ENCODE measurements around the gene ATOH8. TPM values are rescaled to one million over a fixed set of nuclear protein-coding genes. Genes with fewer than 3 reads are reported as not detected.

The ATOH8 gene
- total and polyA plus RNA-seq, 8 donors: 1.7 to 13.9 (median 3.5) TPM

GRCh38 chr2:85743304-85743978 is 10.3 kb upstream of the ATOH8 start:
- H3K27me3 ChIP-seq: no peaks in the 10 kb centered on the region
- H3K4me3 ChIP-seq: no peak overlapping the region
- ATAC-seq (peak; percentile 4 to 45 (median 22)), DNase-seq (peak in 3 of 6 donors; percentile 38 to 51 (median 44)), FAIRE-seq (no peak)
- intact Hi-C loops (cut with DNase I): no loop called here
- peak overlapping the region in 3 of 4 donors; percentile 45 to 68 (median 63) for H3K27ac ChIP-seq
- peaks cover 19 to 36% (median 20%) of the 10 kb centered on the region in 3 donors for H3K4me1 ChIP-seq
- WGBS, 2 donors: 37 to 41% methylated on average over 10 of the region's 10 CpGs
- H3K36me3 ChIP-seq: no peaks in the 10 kb centered on the region
- no peak for TF ChIP-seq CTCF (IDR thresholded peaks at IDR 0.05)
- no peaks in the 10 kb centered on the region for H3K9me3 ChIP-seq

GRCh38 chr2:85744055-85744454 is 9.7 kb upstream of the ATOH8 start:
- ATAC-seq: no peak
- H3K36me3 ChIP-seq: no peaks in the 10 kb centered on the region
- no peaks in the 10 kb centered on the region for H3K27me3 ChIP-seq
- intact Hi-C loops (cut with DNase I): no loop called here
- H3K27ac ChIP-seq: peak overlapping the region in 2 of 4 donors; percentile 28 to 37
- DNase-seq: no peak
- 65 to 67% methylated on average over 4 of the region's 4 CpGs for WGBS, 2 donors
- no peak for TF ChIP-seq CTCF (IDR thresholded peaks at IDR 0.05)
- no peak for FAIRE-seq
- H3K4me1 ChIP-seq: peaks cover 19 to 36% (median 20%) of the 10 kb centered on the region in 3 donors
- no peaks in the 10 kb centered on the region for H3K9me3 ChIP-seq
- H3K4me3 ChIP-seq: no peak overlapping the region

- H3K4me1 ChIP-seq: peaks cover 19 to 36% (median 20%) of the 10 kb centered on the region in 3 donors
- H3K9me3 ChIP-seq: no peaks in the 10 kb centered on the region
- ATAC-seq: no peak
- no peak overlapping the region for H3K4me3 ChIP-seq
- WGBS, 2 donors: 60 to 77% methylated on average over 10 of the region's 10 CpGs
- no peak for FAIRE-seq
- intact Hi-C loops (cut with DNase I): loop anchor here in 1 of 3 donors (5.0 kb wide), 1 partner anchor 67 kb away; no protein-coding TSS in a partner anchor
- H3K36me3 ChIP-seq: no peaks in the 10 kb centered on the region
- no peak for TF ChIP-seq CTCF (IDR thresholded peaks at IDR 0.05)
- H3K27me3 ChIP-seq: no peaks in the 10 kb centered on the region
- no peak for DNase-seq
- peak overlapping the region in 1 of 4 donors; percentile 23 for H3K27ac ChIP-seq
Measured at GRCh38 chr2:85744741-85745601, 8.8 kb upstream of the ATOH8 start.

GRCh38 chr2:85745619-85746018 is 8.2 kb upstream of the ATOH8 start:
- 64 to 75% methylated on average over 8 of the region's 8 CpGs for WGBS, 2 donors
- no peak for TF ChIP-seq CTCF (IDR thresholded peaks at IDR 0.05)
- peaks cover 19 to 36% (median 20%) of the 10 kb centered on the region in 3 donors for H3K4me1 ChIP-seq
- intact Hi-C loops (cut with DNase I): loop anchor here in 1 of 3 donors (5.0 kb wide), 1 partner anchor 67 kb away; no protein-coding TSS in a partner anchor
- peak overlapping the region in 1 of 4 donors; percentile 23 for H3K27ac ChIP-seq
- no peaks in the 10 kb centered on the region for H3K9me3 ChIP-seq
- H3K27me3 ChIP-seq: no peaks in the 10 kb centered on the region
- ATAC-seq (no peak), FAIRE-seq (no peak), DNase-seq (no peak)
- H3K36me3 ChIP-seq: no peaks in the 10 kb centered on the region
- no peak overlapping the region for H3K4me3 ChIP-seq

All from pancreas (tissue), 10 donors.